Activated T-helper 9 cell treated with anti-CD3 and anti-CD28 coated beads, Interleukin-2, amount 50 U/mL, for 16 hours (primary cell): ENCODE measurements around the gene ADARB1.

Experiments used
- DNase-seq: peaks from one replicate; pipeline ENCODE4 v3.0.0-alpha.2; 2020; ENCODE audit warnings: low read depth

ADARB1 gene

DNA sequence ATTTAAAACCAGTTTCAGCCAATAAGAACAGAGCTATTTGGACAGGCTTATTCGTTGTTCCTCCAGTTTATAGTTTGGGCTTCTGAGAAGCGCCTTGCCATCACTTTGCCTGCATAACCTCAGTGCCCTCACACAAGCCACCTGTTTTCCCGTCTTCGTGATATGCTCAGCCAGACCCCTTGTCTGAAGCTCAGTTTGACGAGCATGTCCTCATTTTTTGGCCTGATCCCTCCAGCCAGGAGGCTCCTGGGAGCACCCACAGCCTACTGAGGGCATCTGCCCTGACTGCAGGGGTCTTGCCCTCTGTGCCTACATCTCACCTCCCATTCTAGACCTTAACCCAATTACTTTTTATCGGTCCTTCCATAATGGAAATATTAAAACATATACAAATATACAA is 95.3 kb downstream of the ADARB1 start:
- no peak for DNase-seq

DNA sequence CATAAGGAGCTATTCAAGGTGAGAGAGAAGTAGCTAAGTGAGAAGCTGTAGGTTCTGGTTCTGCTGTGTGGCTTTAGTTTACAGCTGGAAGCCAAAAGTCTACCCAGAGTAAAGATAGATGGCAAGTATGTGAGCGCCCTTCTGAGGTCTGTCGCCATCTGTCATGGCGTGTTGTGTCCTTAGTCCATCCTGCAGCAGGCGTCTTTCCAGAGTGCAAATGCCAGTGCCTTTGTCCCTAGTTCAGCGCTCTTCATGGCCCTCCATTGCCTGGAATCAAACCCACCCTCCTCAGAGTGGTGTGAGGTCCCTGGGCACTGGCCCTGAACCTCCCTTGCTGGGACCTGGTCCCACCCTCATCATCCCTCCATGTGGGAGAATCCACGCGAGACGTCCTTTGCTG is 96.6 kb downstream of the ADARB1 start:
- no peak for DNase-seq

DNA sequence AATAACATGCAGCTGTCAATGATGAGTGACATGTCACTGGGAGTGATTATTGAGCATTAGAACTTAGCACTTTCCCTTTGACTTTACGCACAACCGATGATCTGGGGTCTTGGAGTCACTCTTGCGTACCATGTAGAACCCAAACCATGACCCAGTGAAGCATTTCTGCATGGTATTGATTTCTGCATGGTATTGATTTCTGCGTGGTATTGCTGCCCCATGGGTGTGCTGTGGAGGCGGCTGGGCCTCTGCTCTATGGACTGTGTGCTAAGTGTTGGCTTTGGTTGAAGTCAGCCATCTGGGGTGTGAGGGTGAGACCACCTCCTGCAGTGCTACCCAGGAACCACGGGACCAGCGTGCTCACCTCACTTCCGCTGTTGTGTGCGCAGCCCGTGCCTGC is 98.0 kb downstream of the ADARB1 start:
- DNase-seq, result no peak

DNA sequence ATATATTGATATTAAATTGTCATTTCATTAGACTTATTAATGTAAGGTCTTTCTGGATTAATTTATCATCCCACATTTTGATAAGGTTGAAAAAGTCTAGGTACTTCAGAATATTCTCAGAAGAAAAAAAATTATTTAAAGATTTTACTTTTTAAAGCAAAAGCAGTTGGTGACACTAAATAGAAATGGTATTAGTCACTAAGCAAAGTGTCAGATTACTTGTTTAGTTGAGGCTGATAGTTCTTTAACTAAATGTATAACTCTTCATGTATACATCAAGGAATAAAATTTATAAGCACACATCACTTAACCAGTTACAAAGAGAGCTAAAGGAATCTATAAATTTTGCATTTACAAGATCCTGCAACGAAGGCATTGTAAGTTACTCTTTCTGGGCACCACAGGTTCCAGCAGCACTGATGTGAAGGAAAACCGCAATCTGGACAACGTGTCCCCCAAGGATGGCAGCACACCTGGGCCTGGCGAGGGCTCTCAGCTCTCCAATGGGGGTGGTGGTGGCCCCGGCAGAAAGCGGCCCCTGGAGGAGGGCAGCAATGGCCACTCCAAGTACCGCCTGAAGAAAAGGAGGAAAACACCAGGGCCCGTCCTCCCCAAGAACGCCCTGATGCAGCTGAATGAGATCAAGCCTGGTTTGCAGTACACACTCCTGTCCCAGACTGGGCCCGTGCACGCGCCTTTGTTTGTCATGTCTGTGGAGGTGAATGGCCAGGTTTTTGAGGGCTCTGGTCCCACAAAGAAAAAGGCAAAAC is 101.1 kb downstream of the ADARB1 start:
- no peak for DNase-seq

DNA sequence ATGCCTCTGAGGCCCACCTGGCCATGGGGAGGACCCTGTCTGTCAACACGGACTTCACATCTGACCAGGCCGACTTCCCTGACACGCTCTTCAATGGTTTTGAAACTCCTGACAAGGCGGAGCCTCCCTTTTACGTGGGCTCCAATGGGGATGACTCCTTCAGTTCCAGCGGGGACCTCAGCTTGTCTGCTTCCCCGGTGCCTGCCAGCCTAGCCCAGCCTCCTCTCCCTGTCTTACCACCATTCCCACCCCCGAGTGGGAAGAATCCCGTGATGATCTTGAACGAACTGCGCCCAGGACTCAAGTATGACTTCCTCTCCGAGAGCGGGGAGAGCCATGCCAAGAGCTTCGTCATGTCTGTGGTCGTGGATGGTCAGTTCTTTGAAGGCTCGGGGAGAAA is 101.8 kb downstream of the ADARB1 start:
- DNase-seq, result no peak

DNA sequence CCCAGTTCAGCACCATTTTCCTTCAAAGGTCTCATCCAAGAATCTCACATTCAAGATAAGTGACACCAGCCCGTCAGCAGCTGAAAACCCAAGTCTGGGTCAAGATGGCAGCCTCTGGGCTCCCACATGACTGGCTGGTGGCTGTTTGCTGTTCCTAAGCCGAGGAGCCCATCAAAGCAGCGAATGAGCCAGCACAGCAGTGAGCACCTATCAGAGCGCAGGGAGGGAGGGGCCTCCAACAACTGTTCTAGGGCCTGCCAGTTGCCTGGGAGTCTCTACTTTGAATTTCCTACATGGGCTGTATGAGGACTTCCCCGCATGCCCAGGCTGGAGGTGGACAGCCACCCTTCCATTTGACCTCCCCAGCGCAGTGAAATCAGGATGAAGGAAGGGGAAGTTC is 102.7 kb downstream of the ADARB1 start:
- no peak for DNase-seq

DNA sequence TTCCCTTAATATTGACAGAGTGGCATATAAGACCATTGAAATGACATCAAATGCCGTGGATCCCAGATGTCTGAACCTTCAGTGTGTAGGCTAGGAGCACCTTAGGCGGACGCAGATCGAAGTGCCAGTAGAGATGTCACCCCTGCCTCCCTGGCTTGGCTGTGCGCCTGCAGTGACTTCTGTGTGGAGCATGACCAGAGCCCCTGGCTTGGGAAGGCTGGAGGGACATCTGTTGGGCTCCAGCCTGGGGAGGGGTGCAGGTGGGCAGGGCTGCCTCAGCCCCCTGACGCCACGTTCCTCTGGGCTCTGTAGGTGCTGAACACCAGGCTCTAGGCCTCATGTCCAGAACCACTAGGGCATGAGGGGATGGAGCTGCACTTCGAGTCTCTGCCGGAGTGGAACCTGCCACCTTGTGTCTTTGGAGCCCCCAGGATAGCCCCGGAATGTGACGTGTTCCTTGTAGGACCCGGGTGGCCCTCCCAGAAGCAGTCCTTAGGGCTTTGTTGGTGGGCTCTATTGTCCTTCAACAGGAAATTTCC is 103.8 kb downstream of the ADARB1 start:
- DNase-seq, result no peak

DNA sequence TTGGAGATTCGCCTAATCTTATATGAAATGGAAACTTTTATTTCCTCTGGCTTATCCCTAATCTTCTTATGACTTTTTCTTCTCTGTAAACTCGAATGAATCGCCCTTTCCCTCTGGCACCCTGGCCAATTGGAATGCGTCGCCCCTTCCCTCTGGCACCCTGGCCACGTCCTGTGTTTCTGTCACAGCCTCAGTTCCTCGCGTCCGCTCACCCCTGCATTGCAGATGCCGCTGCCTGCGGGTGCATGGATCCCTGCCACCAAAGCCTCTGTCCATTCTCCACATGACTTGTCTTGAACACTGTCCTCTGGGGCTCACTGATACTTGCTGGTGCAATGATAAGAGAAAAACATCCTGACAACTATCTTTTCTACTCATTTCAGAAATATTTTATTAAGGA is 104.6 kb downstream of the ADARB1 start:
- no peak for DNase-seq

DNA sequence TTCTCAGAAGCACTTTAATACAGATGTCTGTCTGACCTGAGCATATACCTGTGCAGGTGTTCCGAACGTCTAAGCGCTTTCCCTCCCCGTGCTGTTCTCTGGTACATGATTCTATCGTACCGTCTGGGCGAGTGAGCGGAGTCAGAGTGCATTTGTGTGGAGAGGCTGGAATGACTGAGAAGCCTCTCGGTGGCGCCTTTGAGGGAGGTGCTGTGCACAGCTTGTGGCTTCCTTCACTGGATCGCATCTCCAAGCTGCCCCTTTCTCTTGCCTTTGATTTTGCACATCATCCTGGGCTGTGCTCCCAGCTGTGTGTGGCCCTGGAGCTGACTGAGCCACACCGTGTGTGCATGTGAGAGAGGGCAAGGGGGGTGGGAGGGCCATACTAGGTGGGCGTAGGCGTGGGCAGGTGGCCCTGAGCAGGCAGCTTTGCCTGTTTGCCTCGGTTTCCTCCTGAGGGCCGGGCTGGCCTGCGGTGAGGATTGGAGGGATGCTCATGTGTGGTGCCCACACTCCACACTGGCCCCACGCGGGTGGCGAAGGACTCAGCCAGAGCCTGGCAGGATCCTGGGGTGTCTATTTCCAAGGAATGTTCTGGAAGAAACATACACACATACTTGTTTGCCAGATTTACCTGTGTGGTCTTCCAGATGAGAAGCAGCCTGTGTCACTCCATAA is 105.3 kb downstream of the ADARB1 start:
- no peak for DNase-seq

DNA sequence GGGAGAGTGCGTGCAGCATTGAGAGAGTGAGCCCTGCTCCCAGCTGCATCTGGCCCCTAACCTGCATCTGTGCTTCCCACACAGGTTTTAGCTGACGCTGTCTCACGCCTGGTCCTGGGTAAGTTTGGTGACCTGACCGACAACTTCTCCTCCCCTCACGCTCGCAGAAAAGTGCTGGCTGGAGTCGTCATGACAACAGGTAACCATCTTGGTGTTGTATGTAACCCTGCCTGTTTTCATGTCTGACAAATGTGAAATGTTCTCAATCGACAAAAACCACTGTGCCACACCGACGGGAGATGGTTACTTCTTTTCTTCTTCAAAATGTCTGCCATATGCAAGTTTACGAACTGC is 105.8 kb downstream of the ADARB1 start:
- no peak for DNase-seq

DNA sequence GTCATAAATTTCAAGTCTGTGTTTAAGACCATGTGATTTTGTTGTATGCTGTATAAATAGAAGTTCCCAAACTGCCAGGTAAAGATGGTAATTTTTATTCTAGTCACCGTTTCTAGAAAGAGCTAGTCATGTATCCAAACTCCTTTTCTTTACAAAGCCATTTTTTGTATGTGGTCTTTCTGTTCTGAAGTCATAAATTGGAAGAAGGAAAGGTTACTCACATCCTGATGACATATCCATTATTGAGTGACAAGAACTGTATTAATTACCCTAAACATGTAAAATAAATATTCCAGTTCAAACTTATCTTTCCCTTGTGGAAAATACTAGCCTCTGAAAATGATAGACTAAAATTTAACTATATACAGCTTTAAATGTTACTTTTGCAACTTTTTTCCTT is 108.6 kb downstream of the ADARB1 start:
- DNase-seq, result no peak

DNA sequence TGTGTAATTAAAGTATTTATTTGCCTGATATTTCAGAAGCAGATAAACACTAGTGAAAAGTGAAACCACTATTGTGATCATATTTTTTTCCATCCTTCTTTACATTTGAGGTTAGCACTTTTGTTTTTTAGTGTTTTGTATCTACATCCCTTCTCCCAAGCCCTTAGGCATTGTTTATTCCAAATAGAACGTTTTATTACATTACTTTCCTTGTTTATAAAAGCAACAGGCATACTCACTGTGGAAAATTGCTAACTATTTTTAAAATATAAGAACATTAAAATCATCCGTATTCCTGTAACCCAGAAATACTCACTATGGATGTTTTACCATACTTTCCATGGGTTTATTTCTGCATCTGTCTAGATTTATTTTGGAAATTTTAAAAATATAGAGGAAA is 109.5 kb downstream of the ADARB1 start:
- no peak for DNase-seq

DNA sequence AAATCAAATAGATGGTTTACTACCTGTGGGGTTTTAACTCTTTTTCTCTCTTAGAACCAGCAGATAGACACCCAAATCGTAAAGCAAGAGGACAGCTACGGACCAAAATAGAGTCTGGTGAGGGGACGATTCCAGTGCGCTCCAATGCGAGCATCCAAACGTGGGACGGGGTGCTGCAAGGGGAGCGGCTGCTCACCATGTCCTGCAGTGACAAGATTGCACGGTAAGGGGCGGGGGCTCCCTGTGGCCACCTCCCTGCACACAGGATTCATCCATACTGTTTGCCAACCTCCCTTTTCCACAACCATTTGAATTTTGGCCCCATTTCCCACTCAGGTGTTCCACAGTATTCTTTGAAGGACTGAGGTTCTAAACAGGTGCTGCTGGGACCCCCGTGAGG is 110.5 kb downstream of the ADARB1 start:
- DNase-seq, result no peak

DNA sequence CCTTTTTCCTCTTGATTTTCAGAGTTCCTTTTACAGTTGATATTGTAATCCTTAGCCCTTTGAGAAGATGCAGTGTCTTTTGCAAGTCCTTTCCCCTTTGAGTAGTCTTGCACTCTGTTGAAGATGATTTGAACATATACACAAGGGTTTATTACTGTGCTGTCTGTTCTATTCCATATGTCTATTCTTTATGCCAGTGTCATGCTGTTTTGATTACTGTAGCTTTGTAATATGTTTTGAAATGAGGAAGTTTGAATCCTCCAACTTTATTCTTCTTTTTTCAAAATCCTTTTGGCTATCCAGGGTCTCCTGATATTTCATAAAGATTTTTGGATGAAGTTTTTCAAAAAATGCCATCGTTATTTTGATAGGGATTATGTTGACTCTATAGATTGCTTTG is 112.3 kb downstream of the ADARB1 start:
- DNase-seq, result no peak

DNA sequence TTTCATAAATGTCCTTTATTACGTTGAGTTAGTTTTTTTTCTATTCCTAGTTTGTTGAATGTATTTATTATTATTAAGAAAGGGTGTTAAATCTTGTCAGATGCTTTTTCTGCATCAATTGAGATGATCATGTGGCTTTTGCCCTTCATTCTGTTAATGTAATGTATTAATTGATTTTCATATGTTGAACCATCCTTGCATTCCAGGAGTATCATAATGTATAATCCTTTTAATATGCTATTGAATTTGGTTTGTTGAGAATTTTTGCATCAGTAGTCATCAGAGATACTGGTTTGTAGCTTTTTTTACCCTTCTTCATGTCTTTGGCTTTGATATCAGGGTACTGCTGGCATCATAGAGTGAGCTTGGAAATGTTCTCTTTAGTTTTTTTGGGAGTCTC is 113.3 kb downstream of the ADARB1 start:
- no peak for DNase-seq

DNA sequence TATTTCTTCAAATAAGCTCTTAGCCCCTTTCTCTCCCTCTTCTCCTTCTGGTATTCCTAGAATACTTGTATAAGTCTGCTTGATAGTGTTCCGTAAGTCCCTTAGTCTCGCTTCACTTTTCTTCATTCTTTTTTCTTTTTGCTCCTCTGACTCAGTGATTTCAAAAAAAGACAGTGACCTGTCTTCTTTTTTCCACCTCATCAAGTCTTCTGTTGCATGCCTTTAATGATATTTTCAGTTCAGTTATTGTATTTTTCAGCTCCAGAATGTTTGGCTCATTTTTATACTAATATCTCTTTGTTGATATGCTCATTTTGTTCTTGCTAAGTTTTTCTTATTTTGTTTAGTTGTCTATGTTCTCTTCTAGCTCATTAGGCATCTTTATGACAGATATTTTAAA is 115.6 kb downstream of the ADARB1 start:
- DNase-seq, result no peak

DNA sequence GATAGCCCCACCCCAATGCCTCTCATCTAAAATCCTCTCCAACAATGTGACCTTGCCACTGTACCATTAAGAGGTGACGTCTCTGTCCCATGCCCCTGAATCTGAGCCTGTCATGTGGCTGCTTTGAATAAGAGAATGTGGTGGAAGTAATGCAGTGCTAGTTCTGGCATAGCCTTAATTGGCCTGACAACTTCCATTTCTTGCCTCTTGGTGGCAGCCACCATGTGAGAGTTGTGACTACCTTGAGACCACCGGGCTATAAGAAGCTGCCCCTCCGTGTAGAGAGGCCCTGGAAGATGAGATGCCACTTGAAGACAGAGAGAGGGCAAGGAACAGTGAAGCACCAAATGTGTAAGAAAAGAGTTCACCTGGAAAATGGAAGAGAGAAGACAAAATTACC is 118.0 kb downstream of the ADARB1 start:
- DNase-seq, result no peak

DNA sequence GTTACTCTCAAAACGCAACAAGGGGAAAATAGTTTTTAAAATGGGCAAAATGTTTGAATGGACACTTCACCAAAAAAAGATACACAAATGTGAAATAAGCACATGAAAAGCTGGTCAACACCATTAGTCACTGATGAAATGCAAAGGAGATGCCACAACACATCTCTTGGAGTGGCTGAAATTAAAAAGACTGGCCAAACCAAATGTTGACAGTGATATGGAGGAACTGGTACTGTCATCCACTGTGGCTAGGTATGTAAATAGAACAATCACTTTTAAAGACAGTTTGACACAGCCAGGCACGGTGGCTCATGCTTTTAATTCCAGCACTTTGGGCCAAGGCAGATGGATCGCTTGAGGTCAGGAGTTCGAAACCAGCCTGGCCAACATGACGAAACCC is 122.2 kb downstream of the ADARB1 start:
- no peak for DNase-seq

DNA sequence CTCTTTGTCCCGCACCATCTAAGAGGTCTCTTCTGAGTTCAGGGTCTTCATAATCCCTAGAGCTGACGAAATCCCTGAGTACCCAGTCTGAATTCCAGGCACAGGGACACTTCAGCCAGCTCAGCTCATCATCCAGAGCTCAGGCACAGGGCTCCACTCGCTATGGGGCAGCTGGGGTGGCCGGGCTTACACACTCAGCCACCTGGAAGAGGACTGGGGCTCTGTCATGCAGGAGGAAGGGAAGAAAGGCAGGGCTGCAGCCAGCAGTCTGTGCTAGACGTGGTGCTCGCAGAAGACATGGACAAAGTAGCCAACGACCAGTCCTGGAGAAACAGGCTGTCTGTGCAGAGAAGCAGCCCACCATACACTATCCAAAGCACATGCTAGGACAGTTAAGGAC is 124.8 kb downstream of the ADARB1 start:
- no peak for DNase-seq

DNA sequence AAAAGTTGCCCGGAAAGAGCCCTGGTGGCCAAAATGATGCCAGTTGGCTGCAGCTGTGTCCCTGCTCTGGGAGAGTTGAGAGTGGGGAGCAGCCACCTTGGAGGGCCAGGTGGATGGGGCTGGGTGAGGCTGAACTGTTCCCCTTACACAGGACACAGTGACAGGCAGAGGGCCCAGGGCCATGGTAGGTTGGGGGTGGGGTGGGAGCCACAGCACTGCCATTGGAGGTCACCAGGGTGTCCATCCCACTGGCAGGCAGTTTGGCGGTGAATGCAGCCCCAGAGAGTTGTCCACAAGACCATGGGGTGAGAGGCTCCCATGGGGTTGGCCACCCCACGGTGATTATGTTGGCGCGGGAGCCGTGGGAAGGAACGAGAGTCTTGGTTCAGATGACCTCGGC is 125.7 kb downstream of the ADARB1 start:
- no peak for DNase-seq

DNA sequence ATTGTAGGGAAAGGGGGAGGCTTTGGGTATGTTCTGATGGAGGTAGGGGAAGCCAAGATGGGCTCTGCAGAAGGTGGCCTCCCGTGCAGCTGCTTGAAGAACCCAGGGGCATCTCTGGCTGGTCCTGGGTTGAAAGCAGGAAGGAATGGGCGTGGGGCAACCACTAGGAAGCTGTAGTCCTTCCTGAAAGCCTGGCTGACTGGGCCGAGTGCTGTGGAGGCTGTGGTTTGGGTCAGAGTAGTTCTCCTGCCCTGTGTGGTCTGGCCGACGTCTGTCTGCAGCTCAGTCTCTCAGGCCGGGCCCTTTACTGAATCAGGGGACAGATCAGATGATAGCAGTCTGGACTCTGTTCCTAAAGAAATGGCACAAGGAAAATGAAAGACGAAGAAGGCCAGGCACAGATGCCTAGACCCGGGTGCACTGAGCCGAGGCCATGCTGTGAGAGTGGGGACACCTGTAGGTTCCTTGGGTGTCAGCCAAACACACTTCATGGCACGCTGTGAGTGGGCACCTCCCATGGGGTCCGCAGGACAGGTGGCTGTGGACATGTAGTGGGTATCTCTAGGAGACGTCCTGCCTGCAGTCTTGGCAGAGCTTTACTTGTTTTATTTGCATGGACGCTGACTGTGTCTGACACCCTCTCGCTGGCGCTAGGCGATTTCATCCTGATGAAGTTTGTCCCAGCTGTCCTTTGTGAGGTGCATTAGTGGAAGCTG is 126.4 kb downstream of the ADARB1 start:
- no peak for DNase-seq

DNA sequence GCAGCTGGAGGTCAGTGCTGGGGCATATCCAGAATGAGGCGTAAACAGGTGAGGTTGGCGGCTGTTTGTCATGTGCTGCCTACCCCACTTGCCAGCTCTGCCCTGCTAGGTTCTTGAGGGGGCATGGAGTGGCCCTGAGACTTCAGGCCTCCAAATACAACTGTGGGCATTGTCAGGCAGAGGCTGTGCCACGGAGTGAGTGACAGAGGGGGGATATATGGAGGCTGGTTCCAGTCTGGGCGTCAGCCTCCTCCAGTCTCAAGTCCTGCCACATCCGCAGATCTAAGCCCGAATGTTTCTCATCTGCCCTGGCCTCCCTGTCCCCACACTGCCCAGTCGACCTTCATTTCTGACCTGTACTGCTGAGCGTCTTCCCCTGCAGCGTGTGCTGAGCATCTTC is 128.0 kb downstream of the ADARB1 start:
- no peak for DNase-seq

DNA sequence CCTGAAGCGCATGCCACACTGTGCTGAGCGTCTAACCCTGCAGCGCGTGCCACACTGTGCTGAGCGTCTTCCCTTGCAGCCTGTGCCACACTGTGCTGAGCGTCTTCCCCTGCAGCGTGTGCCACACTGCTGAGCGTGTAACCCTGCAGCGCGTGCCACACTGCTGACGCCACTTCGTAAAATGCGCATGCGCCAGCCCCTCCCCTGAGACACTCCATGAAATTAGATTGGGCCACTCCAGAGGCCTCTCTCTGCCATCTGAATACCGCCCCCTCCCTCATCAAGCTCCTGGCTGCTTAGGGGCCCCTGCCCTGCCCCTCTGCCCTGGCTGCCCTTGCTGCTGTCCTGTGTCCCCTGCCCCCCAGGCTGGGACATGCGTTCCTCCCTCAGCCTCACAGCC is 128.5 kb downstream of the ADARB1 start:
- no peak for DNase-seq
